H1 (cell line): ENCODE measurements around the gene STK32C.

Source experiments
- BCL11A ChIP-seq, 2 experiments: IDR thresholded peaks; one replicate each; pipeline ENCODE4 v1.6.1; 2011; ENCODE audit warnings: low read depth in 2 of 2, low read length in 2 of 2, mild to moderate bottlenecking in 2 of 2
- EP300 ChIP-seq, 2 experiments: IDR thresholded peaks; 1 replicate in 1 of 2; 2 replicates in 1 of 2; pipeline ENCODE4 v1.6.1; 2011 to 2012; ENCODE audit warnings: low read depth in 2 of 2, low read length in 2 of 2, mild to moderate bottlenecking in 2 of 2, borderline replicate concordance in 1 of 2, inconsistent platforms in 1 of 2, moderate library complexity in 1 of 2
- GTF2F1 ChIP-seq: IDR thresholded peaks from 2 replicates; pipeline ENCODE4 v1.6.1; 2012; ENCODE audit warnings: low read depth, low read length, improper control_type of control experiment, borderline replicate concordance
- JUN ChIP-seq: IDR thresholded peaks from 2 replicates; pipeline ENCODE4 v1.6.1; 2011; ENCODE audit warnings: low read depth, mild to moderate bottlenecking, improper control_type of control experiment, low read length
- JUND ChIP-seq: IDR thresholded peaks from 2 replicates; pipeline ENCODE4 v1.6.1; 2011; ENCODE audit warnings: mild to moderate bottlenecking, improper control_type of control experiment, low read length
- MAFK ChIP-seq: IDR thresholded peaks from 2 replicates; pipeline ENCODE4 v1.6.1; 2012; ENCODE audit warnings: low read depth, mild to moderate bottlenecking, improper control_type of control experiment, low read length
- SAP30 ChIP-seq: fragments of 300-600 bp; sonication (generic); IDR thresholded peaks from 2 replicates; pipeline ENCODE4 v1.7.1; 2012; ENCODE audit warnings: low read length, moderate library complexity, mild to moderate bottlenecking, inconsistent platforms; ENCODE audit not compliant: insufficient read depth, insufficient replicate concordance
- SIX5 ChIP-seq: IDR thresholded peaks from 2 replicates; pipeline ENCODE4 v1.6.1; 2011; ENCODE audit warnings: mild to moderate bottlenecking, low read depth, low read length
- SP4 ChIP-seq: IDR thresholded peaks from 2 replicates; pipeline ENCODE4 v1.6.1; 2012; ENCODE audit warnings: low read length, inconsistent platforms
- TF ChIP-seq, protein P1 (sequence below), 3 experiments: IDR thresholded peaks; 1 replicate in 2 of 3; 2 replicates in 1 of 3; pipeline versions ENCODE4 v1.5.1 to v1.6.1; 2011; ENCODE audit warnings: low read length in 3 of 3, mild to moderate bottlenecking in 3 of 3, inconsistent platforms in 2 of 3, low read depth in 1 of 3, moderate library complexity in 1 of 3; ENCODE audit not compliant: insufficient read depth in 1 of 3; ENCODE audit errors: control extremely low read depth in 1 of 3
- TF ChIP-seq, protein P2 (sequence below): IDR thresholded peaks from 2 replicates; pipeline ENCODE4 v1.6.1; 2012; ENCODE audit warnings: inconsistent platforms

DNA sequence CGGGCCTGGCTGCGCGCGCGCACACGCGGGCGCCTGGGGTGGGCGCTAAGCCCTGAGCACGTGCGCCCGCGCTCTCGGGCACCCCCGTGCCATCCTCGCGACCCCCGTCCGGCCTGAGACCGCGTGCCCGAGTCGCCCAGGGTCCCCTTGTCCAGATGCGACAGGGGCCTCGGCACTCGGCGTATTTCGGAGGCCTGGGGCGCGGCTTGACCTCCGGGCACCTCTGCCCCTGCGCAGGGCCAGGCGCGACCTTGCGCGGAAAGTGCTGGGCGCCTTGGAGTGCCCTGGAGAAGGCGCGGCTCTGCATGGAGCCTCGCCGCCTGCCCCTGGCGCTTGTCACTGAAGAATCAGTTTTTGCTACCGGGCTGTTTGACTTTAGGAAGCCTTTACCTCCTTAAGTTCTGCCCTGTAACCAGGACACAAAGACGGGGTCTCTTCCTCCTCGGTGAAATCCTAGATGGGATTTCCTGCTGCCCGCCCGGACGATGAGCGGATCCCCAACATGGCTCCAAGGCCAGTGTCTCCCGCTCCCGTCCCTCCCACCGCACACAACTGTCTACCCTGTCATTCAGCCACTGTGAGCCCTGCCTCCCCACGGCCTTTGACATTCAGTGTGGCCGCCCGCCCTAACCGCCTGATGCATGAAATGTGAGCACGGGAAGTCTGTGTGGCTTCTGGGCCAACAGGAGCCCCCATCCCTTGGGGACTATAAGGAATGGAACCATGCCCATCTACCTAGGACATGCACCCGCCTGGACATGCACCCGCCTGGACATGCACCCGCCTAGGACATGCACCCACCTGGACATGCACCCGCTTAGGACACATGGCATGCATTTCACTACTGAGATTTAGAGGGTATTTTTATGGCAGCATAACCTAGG lies 1.1 kb upstream of the STK32C start:
- no peak for TF ChIP-seq JUND
- TF ChIP-seq, protein P1, sequence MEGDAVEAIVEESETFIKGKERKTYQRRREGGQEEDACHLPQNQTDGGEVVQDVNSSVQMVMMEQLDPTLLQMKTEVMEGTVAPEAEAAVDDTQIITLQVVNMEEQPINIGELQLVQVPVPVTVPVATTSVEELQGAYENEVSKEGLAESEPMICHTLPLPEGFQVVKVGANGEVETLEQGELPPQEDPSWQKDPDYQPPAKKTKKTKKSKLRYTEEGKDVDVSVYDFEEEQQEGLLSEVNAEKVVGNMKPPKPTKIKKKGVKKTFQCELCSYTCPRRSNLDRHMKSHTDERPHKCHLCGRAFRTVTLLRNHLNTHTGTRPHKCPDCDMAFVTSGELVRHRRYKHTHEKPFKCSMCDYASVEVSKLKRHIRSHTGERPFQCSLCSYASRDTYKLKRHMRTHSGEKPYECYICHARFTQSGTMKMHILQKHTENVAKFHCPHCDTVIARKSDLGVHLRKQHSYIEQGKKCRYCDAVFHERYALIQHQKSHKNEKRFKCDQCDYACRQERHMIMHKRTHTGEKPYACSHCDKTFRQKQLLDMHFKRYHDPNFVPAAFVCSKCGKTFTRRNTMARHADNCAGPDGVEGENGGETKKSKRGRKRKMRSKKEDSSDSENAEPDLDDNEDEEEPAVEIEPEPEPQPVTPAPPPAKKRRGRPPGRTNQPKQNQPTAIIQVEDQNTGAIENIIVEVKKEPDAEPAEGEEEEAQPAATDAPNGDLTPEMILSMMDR (IDR thresholded peaks at IDR 0.05; ENCODE audit: control extremely low read depth in 1 of 3, insufficient read depth in 1 of 3, low read depth in 1 of 3, low read length in 3 of 3), result no peak
- TF ChIP-seq SIX5, result no peak
- no peak for TF ChIP-seq JUN
- no peak for TF ChIP-seq SP4
- TF ChIP-seq, protein P2, sequence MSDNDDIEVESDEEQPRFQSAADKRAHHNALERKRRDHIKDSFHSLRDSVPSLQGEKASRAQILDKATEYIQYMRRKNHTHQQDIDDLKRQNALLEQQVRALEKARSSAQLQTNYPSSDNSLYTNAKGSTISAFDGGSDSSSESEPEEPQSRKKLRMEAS, result peak; percentile 94
- no peak for TF ChIP-seq BCL11A (IDR thresholded peaks at IDR 0.05; ENCODE audit: low read depth in 2 of 2, low read length in 2 of 2)
- TF ChIP-seq MAFK, result no peak
- no peak for TF ChIP-seq GTF2F1
- no peak for TF ChIP-seq SAP30
- TF ChIP-seq EP300 (IDR thresholded peaks at IDR 0.05; ENCODE audit: borderline replicate concordance in 1 of 2, low read depth in 2 of 2, low read length in 2 of 2), result no peak
